ENCODE results near the gene LARP6. TPM values are rescaled to one million over a fixed set of nuclear protein-coding genes. Genes with fewer than 3 reads are reported as not detected.
A peak's percentile ranks its signal among the peaks of the same experiment; 100 is the strongest.

LARP6 gene
- total RNA-seq, 1 donor from 2014 or later, result 22.6 TPM

GRCh38 chr15:70826634-70827033 lies 27.3 kb downstream of the LARP6 start:
- Mint-ChIP-seq H3K9me3 (ENCODE audit: low read depth) (no peaks in the 10 kb centered on the region), H3K27me3 (no peaks in the 10 kb centered on the region), H3K36me3 (ENCODE audit: insufficient read depth) (peaks cover 4% of the 10 kb centered on the region), H3K4me3 (ENCODE audit: low read depth) (no peak overlapping the region), H3K4me1 (ENCODE audit: low read depth) (peaks cover 12% of the 10 kb centered on the region), H3K27ac (no peak overlapping the region)
- DNase-seq (ENCODE audit: low spot score, unreplicated experiment), result no peak
- TF ChIP-seq, protein P1, sequence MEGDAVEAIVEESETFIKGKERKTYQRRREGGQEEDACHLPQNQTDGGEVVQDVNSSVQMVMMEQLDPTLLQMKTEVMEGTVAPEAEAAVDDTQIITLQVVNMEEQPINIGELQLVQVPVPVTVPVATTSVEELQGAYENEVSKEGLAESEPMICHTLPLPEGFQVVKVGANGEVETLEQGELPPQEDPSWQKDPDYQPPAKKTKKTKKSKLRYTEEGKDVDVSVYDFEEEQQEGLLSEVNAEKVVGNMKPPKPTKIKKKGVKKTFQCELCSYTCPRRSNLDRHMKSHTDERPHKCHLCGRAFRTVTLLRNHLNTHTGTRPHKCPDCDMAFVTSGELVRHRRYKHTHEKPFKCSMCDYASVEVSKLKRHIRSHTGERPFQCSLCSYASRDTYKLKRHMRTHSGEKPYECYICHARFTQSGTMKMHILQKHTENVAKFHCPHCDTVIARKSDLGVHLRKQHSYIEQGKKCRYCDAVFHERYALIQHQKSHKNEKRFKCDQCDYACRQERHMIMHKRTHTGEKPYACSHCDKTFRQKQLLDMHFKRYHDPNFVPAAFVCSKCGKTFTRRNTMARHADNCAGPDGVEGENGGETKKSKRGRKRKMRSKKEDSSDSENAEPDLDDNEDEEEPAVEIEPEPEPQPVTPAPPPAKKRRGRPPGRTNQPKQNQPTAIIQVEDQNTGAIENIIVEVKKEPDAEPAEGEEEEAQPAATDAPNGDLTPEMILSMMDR (IDR thresholded peaks at IDR 0.05; ENCODE audit: unreplicated experiment), result no peak

DNA sequence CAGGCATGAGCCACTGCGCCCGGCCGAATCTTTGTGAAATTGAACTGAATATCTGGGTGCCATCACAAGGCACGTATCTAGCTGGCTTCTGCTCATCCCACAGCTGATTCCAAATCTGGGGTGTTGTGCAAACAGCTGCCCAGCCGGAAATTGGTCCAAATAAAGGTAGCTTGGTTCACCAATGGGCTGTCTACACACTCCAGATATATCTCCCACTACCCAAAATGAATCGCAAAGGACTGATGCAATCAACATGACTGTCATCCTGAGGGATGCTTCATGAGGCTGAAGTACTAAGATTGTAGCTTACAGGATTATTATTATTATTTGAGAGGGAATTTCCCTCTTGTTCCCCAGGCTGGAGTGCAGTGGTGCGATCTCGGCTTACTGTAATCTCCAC lies 28.1 kb downstream of the LARP6 start:
- TF ChIP-seq, protein P1 (IDR thresholded peaks at IDR 0.05; ENCODE audit: unreplicated experiment), result no peak
- Mint-ChIP-seq H3K36me3 (ENCODE audit: insufficient read depth) (no peaks in the 10 kb centered on the region), H3K27me3 (no peaks in the 10 kb centered on the region), H3K9me3 (ENCODE audit: low read depth) (no peaks in the 10 kb centered on the region), H3K4me1 (ENCODE audit: low read depth) (peaks cover 12% of the 10 kb centered on the region), H3K4me3 (ENCODE audit: low read depth) (no peak overlapping the region), H3K27ac (no peak overlapping the region)
- DNase-seq (ENCODE audit: low spot score, unreplicated experiment), result no peak

DNA sequence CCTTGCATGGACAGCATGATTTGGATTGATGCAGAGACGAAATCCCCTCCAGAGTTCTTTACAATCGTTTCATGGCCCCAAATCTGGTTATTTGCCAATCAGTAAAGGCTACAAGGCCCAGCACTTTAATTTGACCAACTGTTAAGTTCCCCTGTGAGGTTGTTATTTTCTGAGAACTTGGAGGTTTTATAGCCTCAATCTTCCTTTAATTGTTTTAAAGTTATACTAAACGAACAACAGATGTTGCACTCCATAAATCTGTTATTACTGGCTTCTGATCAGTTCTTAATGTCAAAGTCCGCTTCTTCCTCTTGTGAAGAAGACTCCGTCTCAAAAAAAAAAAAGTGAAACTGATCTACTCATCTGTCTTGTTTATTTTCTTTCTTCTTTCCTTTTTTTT lies 30.8 kb downstream of the LARP6 start:
- TF ChIP-seq, protein P1 (IDR thresholded peaks at IDR 0.05; ENCODE audit: unreplicated experiment), result no peak
- DNase-seq (ENCODE audit: low spot score, unreplicated experiment), result no peak
- Mint-ChIP-seq H3K4me1 (ENCODE audit: low read depth) (peaks cover 9% of the 10 kb centered on the region), H3K27me3 (no peaks in the 10 kb centered on the region), H3K36me3 (ENCODE audit: insufficient read depth) (no peaks in the 10 kb centered on the region), H3K4me3 (ENCODE audit: low read depth) (no peak overlapping the region), H3K9me3 (ENCODE audit: low read depth) (peaks cover 4% of the 10 kb centered on the region), H3K27ac (peak overlapping the region; percentile 33)

- Mint-ChIP-seq H3K36me3 (ENCODE audit: insufficient read depth) (no peaks in the 10 kb centered on the region), H3K9me3 (ENCODE audit: low read depth) (peaks cover 4% of the 10 kb centered on the region), H3K4me1 (ENCODE audit: low read depth) (peaks cover 16% of the 10 kb centered on the region), H3K4me3 (ENCODE audit: low read depth) (no peak overlapping the region), H3K27ac (no peak overlapping the region), H3K27me3 (no peaks in the 10 kb centered on the region)
- DNase-seq (ENCODE audit: low spot score, unreplicated experiment), result no peak
- TF ChIP-seq, protein P1 (IDR thresholded peaks at IDR 0.05; ENCODE audit: unreplicated experiment), result no peak
Measured at GRCh38 chr15:70820214-70820613, 33.7 kb downstream of the LARP6 start.

DNA sequence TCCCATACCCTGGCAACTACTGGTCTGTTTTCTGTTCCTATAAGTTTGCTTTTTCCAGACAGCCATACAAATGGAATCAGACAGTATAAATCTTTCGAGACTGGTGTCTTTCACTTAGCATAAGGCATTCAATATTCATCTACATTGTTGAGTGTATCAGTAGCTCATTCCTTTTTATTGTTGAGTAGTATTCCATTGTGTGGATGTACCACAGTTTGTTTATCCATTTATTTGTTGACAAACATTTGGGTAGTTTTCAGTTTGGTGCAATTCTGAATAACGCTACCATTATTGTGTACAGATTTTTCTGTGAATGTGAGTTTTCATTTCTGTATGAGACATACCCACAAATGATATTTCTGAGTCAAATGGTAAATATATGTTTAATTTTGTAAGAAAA lies 35.4 kb downstream of the LARP6 start:
- H3K36me3 Mint-ChIP-seq (ENCODE audit: insufficient read depth), result no peaks in the 10 kb centered on the region
- peaks cover 12% of the 10 kb centered on the region for H3K4me1 Mint-ChIP-seq (ENCODE audit: low read depth)
- no peak overlapping the region for H3K4me3 Mint-ChIP-seq (ENCODE audit: low read depth)
- no peaks in the 10 kb centered on the region for H3K27me3 Mint-ChIP-seq
- TF ChIP-seq, protein P1 (IDR thresholded peaks at IDR 0.05; ENCODE audit: unreplicated experiment), result no peak
- no peak overlapping the region for H3K27ac Mint-ChIP-seq
- peaks cover 5% of the 10 kb centered on the region for H3K9me3 Mint-ChIP-seq (ENCODE audit: low read depth)
- no peak for DNase-seq (ENCODE audit: low spot score, unreplicated experiment)
